NCI-H345 treated with DMSO at 0.1 percent for 48 hours (cell line): ENCODE measurements around the gene UMPS.
"Not testable (repeated sequence)": the region's sequence is repeated elsewhere in the genome, so short reads cannot be mapped to it uniquely, and the experiment has no call there.

Source experiments
- DNase-seq: peaks from one replicate; lab custom pipeline; 2025; ENCODE audit not compliant: unreplicated experiment; lab: John Stamatoyannopoulos, UW

Gene UMPS

DNA sequence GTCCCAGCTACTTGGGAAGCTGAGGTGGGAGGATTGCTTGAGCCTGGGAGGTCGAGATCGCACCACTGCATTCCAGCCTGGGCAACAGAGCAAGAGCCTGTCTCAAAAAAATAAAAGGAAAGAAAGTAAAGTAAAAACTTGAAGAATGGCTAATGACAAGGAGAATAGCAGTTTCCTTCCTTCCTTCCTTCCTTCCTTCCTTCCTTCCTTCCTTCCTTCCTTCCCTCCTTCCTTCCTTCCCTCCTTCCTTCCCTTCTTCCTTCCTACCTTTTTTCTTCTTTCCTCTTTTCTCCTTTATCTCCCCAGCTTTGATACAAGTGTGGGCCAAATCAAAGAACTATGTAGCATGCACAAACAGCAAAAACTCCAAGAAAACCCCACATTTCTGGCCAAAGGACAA lies 23.0 kb upstream of the UMPS start:
- not testable (repeated sequence) for DNase-seq

DNA sequence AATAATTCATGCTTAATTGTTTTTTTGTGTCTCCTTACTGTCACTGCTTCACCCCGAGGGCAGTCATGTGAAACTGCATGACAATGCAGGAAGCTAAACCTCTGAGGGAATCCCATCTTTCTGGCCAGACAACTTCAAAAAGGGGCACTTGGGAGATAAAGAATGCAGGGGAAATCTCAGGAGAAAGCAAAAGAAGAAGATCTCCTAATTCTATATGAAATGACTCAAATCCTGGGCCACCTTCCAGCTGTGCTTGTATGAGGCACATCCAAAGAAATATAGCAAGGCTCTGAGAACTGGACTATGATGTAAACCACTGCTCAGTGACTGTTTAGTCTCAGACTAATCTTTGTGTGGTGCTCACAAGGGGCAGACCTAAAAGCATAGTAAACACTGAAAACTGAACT lies 22.6 kb upstream of the UMPS start:
- DNase-seq: no peak

DNA sequence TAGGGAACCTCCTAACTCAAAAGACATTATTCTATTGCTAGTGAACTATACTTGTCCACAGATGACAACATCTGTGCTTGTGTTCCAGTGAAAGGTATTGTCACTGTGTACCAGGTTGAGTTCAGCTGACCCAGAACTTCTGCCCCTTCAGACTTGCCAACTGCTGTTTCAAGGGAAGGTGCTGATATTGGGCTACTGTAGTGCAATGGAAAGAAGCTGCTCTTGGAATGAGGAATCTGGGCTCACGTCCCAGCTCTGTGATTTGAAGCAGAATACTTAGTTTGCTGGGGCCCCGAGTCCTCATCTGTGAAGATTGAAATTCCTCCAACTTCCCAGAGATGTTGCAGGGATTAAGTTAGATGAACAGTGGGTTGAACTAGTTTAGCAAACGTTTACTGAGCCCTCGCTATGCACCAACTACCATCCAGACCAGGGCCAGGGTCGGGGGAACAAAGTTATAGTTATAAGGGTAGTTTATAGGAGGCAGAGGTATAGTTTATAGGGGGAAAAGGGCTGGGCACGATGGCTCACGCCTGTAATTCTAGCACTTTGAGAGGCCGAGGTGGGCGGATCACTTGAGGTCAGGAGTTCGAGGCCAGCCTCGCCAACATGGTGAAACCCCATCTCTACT lies 15.9 kb upstream of the UMPS start:
- no peak for DNase-seq

DNA sequence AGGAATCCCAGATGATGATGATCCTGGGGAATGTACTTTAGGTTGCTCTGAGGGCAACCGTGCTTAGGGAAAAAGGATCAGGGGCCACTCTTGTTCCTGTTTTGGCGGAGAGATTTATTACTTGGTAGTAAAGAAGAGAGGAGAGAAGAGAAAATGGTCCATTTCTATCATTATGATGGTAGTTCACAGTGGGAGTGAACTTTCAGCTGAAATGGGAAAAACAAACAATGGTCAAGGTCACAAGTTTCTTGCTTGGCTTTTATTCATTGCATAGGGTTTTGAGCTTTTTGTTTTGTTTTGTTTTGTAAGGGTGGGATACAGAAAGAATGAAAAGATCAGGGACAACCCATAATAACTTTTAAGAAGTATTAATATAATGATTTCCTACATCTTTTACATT lies 7.7 kb upstream of the UMPS start:
- no peak for DNase-seq

DNA sequence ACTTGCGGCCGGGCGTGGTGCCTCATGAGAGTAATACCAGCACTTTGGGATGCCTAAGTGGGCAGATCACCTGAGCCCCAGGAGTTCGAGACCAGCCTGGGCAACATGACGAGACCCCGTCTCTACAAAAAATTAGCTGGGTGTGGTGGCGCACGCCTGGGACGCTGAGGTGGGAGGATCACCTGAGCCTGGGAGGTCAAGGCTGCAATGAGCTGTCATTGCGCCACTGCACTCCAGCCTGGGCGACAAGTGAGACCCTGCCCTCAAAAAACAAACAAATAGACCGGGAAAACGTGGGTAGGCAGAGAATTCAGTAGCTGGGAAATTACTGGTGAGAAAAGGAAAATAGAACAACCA lies 667 bp downstream of the UMPS start:
- DNase-seq: no peak

DNA sequence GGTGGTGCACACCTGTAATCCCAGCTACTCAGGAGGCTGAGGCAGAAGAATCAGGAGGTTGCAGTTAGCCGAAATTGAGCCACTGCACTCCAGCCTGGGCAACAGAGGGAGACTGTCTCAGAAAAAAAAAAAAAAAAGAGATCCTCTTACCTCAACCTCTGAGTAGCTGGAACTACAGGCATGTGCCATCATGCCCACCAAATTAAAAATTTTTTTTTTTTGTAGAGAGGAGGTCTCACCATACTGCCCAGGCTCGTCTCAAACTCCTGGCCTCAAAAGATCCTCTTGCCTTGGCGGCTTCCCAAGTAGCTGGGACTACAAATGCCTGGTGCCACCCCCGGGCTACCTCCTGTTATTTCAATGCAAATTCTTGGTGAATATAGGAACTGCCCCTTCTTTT lies 1.5 kb downstream of the UMPS start:
- DNase-seq: no peak

DNA sequence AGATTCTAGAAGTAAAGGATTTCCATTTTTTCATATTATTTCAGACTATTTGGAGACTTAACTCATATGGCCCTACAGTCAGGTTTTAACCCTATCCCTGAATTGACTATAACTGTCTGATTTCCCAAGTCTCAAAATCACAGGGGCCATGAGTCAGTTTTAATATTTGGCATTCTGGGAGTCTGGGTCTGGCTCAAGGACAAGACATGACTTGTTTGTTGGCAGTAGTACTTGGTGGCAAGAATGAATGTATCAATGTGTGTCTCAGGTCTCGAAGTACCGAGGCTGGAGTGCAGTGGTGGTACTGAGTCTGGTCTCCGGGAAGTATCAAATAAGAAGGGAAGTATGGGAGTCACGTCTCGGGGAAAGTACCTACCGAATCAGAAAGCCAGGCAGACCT lies 10.8 kb downstream of the UMPS start:
- DNase-seq: no peak

DNA sequence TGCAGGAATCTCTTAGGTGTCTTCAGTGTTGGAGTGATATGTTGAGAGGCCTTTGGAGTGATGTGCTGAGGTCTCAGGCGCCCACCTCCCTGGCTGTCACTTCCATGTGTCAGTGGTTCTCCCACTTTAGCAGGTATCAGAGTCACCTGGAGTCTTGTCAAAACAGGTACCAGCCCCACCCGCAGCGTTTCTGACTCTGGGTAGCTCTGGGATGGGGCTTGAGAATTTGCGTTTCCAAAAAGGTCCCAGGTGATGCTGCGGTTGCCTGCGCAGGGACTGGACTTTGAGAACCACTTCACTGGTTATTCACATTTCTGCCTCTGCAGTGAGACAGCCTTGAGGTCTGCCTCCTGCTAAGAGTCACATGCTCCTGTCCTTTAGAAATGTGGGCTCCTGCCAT lies 15.5 kb downstream of the UMPS start:
- DNase-seq: no peak

DNA sequence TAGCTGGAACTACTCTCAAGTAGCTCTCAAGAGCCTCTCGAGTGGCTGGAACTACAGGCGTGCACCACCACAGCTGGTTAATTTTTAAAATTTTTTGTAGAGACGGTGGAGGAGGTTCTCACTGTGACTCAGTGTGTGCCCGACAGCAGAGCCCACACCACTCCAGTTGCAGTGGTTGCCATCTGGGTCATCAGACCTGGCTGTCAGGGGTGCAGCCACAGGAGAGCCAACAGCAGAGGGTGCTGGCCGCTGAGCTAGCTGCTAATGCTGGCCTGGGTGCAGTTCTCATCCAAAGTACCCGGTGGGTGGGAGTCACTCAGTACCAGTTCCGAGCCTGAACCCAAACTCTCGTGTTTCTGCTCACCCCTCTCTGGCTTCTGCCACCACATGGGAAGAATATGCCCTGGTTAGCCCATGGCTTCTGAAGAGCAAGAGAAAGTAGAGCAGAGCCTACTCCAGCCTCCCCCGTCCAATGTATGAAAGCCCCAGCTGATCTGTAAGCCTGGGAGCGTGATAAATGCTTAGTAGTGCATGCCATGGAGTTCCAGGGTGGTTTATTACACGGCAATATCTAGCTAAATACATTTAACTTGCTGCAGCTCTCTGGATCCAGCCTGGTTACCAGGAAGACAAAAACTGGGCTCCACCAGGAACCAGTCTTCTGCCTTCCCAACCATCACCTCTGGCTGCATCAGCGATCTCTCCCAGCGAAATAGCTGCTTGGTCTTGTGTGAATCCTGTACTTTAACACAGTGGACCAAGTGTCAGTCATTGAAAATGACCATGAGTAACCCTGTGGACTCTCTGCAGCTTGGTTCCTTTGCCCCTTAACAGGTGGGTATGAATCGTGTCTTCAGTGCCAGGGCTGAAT lies 17.1 kb downstream of the UMPS start:
- DNase-seq: no peak

DNA sequence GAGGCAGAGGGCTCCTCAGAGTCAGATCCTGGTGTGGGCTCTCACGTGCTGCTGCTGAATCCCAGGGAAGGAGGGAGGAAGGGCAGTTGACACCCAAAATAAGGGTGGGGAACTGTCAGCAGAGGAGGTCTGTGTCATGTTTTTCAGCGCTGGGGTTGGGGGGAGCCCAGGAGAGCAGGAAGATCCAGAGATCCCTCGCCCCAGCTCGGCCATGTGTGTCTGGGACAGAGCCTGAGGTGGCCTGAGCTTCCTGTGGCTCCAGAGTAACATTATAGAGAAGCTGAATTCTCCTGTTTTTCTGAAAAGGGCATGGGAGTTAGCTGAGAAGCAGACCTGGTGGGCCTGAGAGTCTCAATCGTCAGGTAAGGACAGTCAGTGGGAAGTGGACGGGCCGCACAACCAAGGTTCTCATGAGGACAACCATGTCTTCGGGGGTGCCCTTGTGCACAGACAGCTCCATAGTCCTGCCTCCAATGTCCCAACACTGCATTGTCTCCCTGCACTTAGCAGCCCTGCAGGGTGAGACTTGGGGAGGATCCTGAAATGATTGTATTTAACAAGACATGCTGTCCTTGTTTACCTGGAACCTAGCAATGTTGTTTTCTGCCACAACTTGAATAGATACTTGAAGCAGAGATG lies 18.4 kb downstream of the UMPS start:
- DNase-seq: no peak

DNA sequence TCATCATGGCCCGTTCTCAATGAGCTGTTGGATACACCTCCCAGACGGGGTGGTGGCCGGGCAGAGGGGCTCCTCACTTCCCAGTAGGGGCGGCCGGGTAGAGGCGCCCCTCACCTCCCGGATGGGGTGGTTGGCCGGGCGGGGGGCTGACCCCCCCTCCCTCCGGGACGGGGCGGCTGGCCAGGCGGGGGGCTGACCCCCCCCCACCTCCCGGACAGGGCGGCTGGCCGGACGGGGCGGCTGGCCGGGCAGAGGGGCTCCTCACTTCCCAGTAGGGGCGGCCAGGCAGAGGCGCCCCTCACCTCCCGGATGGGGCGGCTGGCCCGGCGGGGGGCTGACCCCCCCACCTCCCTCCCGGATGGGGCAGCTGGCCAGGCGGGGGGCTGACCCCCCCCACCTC lies 19.6 kb downstream of the UMPS start:
- not testable (repeated sequence) for DNase-seq

DNA sequence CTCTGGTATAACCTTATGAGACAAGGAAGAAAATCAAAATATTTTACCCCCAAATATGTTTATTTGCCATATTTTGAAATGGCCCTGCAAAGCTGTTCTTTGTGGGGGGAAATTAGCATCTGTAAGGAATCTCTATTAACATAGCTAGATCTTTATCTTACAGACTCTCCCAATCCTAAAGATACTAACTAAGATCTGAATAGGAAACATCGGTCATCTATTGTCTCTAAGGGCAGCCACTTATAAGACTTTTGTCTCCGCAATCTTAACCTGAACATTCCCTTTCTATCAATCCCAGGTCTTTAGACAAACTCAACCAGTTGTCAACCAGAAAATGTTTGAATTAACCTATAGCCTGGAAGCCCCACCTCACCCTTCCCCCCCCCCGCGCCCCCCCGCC lies 21.2 kb downstream of the UMPS start:
- DNase-seq: no peak

DNA sequence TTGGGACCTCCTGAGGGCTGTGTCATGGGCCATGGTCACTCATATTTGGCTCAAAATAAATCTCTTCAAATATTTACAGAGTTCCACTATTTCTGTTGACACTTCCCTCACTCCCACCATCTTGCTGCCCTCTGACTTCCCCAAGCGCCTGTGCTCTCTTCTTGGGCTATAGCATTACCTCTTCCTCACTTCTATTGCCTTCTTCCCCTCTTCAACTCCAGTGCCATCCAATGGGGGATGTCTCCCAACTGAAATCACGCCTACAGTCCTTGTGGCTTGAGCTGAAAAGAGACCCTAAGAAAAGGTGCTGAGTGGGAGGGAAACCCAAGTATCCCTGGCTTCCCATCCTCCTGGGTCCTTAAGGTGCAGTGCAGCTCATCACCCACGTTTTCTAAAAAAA lies 21.8 kb downstream of the UMPS start:
- no peak for DNase-seq

DNA sequence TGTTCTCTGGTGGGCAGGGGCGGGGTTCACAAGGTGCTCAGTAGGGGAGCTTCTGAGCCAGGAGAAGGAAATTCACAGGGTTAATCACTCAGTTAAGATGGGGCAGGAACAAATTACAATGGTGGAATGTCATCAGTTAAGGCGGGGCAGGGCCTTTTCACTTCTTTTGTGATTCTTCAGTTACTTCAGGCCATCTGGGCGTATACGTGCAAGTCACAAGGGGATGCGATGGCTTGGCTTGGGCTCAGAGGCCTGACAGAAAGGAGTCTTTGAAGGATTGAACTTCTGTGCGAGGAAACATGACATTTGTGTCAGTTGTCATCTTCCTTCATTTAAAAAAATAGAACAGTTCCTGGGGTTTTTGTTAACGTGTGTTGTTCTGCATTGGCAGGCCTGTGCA lies 27.7 kb downstream of the UMPS start:
- DNase-seq: not testable (repeated sequence)

DNA sequence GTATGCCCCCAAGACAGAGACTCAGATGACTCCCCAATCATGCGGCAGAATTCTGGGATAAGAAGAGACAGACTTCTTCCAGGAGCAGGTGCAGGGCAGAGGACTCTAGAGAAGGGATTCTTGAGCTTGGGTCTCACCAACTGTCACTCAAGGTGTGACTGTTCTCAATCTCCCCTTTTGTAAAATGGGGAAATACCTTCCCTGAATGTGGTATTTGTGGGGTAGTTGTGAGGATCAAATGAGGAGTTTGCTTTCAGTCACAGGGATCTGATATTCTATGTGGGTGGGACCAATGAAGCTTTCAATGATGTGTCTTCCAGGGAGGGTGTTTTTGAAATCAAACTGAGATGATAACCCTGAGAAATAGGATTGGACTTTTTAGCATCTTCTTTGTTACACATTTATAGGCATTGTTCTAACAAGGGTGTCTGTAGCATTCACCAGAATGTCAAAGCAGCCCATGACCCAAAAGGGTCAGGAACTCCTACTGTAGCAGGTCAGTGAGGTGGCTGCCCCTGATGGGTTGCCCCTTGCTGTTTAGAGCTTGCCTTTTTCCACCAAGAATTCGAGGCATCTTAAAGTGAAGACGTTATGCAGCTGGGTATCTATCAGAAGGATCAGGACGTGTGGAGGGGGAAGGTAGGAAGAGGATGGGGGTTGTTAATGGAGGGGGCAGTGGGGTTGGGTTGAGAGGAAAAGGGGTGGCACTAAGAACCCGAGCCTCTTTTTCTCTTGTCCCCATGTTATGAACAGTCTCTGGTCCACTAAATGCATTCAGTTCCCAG lies 28.8 kb downstream of the UMPS start:
- DNase-seq: no peak

DNA sequence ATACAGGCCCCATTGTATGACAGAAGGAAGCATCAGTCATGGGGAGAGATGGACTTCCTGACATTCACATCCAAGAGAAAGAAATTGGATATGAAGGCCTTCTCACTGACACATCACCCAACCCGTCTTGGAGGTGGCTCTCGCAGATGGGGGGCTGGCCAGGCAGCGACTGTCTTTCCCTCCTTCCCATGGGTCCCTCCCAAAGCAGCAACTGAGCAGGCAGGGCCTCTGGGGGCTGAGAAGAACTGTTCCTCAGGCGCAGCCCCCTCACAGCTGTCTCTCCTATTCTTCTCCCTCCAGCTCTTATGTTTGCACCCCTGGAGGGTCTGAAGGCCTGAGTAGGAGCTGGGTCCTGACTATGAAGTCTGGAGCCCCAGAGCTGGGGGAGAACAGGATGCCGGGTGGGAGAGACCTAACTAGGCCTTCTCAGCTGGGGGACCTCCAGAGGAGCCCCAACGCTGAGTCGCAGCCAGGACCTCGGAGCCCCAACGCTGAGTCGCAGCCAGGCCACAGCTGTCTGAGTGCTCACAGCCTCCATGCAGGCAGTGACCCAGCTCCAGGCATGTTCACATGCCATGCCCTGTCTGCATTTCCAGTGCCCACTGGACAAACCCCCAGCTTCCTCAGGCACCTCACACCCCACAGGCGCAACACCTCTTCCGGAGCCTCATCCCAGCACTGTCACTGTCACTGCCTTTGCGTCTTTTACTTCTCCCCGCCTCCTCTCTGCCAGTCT lies 29.6 kb downstream of the UMPS start:
- DNase-seq: no peak

DNA sequence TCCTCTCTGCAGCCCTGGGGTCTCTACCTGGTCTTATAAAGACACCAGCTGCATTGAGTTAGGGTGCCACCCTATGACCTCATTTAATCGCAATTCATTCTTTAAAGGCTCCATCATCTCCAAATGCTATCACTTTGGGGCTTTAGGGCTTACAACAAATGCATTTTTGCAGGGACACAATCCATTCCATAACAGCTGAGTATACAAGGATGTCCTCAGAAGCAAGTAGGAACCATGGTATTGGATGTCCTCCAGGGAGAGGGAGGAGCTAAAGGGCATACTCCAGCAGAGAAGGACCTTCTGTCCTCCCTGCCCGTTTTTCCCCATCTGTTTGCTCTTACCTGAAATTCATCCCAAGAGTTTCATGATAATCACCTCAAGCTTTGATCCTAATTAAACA lies 30.3 kb downstream of the UMPS start:
- DNase-seq: no peak

DNA sequence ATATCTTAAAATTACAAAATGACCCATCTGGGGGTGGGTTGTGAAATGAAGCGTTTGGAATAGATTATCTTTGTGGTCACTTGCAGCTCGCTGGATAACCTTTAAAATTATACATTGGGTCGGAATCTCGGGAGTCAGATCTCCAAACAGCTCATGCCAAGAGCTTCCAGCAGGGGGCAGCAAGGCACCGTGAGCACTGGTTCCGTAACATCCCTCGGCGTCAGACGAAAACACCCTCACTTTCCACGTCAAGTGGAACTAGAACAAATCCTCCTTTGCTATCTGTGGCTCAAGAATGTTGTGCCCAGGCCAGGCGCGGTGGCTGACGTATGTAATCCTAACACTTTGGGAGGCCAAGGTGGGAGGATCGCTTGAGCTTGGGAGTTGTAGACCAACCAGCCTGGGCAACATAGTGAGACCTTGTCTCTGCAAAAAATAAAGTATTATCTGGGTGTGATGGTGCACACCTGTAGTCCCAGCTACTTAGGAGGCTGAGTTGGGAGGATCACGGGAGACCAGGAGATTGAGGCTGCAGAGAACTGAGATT lies 31.1 kb downstream of the UMPS start:
- DNase-seq: peak; percentile 11

DNA sequence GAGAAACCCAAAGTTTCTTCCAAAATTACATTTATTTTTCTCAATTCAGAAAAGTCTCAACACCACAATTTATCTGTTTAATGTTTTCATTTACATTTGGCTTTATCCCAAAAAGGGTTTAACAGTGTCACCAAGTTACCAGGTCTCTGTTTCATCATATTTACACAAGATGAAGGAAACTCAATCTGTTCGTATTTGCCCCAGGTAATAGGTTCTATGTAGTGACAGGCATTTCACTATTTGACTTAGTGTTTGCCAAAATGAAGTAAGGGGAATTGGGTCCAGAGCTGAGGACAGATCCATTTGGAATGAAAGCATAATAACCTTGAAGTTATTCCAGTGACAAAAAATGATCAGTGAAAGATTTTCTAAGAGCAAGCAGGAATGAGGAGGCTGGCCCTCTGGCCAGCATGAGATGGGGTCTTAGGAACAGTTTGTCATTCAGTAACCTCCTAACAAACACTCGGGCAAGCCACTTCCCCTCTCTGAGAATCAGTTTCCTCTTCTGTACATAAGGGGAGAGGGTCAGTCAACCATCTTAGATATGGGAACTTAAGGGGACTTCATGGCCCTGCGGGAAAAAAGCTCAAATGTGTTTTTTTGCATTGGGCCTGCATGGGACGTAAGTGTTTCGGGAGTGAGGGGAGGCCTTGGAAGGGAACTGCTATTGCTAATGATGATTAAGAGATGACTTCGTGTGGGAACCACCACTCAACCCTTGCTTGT lies 31.8 kb downstream of the UMPS start:
- no peak for DNase-seq

DNA sequence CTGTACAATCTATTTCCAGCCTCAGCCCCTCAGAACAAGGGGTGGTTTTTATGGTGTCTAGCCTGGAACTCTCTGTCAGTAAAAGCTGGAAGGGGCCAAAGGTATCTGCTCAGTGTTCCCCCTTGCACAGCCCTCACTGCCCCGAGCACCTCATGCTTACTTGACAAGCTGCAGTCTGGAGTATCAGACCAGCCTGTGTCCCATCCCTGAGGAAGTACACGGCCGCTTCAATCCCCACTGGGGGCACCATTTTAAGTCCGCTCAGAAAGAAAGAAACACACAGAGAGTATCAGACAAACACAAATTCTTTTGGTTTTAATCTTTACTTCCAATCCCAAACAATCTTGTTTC lies 32.4 kb downstream of the UMPS start:
- DNase-seq: no peak
